Muscle of back (tissue), 11 donors: ENCODE results near the gene TSFM. TPM values are rescaled to one million over a fixed set of nuclear protein-coding genes. Genes with fewer than 3 reads are reported as not detected.
A peak's percentile ranks its signal among the peaks of the same experiment; 100 is the strongest.
"Not testable (repeated sequence)": the region's sequence is repeated elsewhere in the genome, so short reads cannot be mapped to it uniquely, and the experiment has no call there.

Experiments used
- DNase-seq, 3 donors: peaks; one replicate each; pipeline versions ENCODE4 v3.0.0 to v3.0.0-alpha.2; 2013
- polyA plus RNA-seq, 10 donors: library from polyadenylated mRNA; unstranded; fragments of 120-200 nt; gene quantifications; one replicate each; pipeline ENCODE4 v1.2.1, GENCODE V29; 2013; ENCODE audit not compliant: insufficient read length in 10 of 10

Gene TSFM
- polyA plus RNA-seq, 10 donors, result 22.6 to 34.7 (median 30.6) TPM

DNA sequence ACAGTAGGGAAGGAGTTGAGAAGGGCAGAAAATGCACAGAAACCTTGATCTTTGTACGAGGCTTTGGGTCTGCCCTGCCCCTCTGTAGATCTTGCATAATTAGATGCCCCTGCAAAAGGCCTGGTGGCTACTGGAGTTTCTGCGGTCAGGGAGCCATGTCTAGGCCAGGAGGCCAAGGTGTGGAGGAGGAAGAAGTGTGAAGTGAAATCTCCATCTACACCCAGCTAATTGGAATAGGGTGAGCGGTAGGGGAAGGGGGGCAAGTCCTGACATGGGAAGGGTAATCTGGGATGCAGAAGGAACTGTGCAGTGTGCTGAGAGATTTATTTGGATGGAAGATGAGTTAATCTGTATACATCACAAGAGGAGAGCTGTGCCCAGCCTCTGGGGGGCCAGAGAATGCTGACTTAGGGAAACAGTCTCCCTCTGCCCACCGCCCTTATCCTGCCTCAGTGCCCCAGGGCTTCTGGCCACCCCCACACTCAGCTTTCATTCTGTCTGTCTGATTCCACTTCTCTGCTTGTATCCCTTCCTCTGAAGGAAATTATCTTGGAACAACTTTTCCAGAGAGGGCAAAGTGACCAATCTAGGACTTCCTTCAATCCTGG is 21.1 kb upstream of the TSFM start:
- DNase-seq, result no peak

DNA sequence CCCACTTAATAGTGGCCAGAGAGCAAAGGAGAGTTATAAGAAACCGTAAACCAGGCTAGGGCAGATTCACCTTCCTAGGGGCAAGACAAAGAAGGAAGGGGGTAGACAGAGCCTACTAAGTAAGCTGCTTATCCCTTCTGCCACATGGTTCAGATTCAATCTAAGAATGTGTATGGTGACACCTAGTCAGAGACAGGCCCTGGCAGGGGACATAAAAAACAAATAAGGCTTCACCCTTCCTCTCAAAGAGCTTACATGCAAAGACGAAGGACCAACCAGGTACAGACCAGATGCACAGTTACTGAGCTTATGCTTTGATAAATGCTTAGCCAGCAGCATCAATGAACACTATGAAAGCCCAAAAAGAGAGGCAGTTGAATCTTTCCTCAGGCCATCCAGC is 20.1 kb upstream of the TSFM start:
- DNase-seq, result no peak

GRCh38 chr12:57763881-57764661 is 18.5 kb upstream of the TSFM start:
- no peak for DNase-seq

- DNase-seq, result no peak
Measured at GRCh38 chr12:57764662-57765002, 18.0 kb upstream of the TSFM start.

DNA sequence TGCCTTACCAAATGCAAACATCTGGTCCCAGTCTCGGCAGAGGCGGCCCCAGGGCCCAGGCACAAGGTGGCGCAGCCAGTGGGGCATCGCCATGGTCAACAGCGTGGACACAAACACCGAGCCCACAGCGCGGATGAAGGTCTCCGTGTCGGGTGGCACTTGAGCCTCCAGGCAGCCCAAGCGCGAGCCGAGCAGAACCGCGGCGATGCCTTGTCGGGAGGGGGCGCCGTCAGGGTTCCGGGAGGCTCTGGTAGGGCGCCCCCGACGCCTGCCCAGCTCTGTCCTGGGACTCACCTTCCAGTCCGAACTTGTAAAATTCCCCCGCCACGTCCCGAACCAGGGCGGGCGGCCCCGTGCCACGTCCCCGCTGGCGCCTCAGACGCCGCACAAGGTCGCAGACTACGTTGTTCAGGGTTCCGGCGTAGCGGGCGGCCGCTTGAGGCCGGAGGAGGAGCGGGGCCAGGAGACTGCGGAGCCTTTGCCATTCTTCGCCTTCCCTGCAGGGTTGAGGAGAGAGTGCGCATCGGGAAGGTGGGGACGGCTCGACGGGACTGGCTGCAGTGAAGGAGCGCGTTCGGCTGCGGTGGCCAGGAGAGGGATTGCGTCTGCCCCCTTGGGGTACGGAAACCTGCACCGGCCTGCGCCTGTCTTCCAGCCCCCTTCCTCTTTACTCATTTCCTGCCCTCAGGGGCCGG is 17.4 kb upstream of the TSFM start:
- peak in 1 of 3 donors; percentile 40 for DNase-seq

DNA sequence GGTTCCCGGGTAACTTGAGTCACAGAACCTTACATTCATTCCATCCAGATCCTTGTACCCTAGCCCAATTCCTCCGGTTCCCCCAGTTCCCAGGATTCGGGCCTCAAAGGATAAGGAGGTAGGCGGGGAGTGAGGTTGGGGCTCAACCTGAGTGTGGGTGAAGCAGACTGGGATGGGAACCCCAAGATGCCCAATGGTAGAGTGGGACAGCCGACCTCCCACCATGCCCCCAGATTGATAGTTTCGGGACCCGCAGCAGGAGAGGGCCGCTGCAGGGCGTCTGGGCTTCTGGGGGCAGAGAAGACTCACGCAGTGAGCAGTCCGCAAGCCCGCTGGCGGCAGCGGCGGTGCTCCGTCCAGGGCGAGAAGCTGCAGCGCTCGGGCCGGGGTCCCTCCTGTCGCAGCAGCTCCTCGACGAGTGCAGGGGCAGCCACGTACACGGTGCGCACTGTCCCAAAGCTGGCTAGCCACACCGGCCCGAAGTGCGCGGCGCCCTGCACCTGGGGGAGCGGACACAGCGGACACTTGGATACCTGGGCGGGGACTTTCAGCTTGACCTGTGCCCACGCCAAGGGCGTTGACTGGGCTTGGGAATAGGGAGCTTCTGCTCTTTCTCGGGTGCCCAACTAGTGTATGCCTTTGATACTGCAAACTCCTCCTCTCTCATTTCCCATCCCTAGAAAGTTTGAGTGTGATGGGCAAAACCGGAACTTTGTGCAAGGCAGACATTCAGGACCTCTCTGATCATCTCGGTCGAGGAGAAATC is 16.7 kb upstream of the TSFM start:
- peak in 1 of 3 donors; percentile 26 for DNase-seq

- peak in 1 of 3 donors; percentile 32 for DNase-seq
Measured at GRCh38 chr12:57766464-57767304, 15.9 kb upstream of the TSFM start, which contains the start of gene CYP27B1. Gene CYP27B1 (minus strand): TSS chr12:57767078. CDS start chr12:57767041, 37 bp downstream.

DNA sequence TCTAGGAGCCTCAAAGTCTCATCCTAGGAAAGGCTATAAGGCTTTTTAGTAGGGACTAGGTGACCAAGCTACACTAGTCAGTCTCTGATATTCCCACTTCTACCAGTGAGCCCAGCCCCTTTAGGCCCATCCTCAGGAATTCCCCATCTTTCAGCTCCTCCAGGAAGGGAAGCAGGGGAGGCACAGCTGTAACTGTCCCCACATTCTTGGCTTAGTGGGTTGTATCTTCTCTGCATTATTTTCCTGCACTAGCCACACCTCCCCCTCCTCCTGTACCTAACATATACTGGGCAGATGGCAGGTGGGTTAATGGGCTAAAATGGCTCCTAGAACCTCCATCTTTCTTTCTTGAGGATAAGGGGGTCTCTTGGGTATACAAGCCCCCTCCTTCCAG is 15.3 kb upstream of the TSFM start:
- no peak for DNase-seq

GRCh38 chr12:57767876-57768275 is 14.7 kb upstream of the TSFM start:
- DNase-seq, result no peak

DNA sequence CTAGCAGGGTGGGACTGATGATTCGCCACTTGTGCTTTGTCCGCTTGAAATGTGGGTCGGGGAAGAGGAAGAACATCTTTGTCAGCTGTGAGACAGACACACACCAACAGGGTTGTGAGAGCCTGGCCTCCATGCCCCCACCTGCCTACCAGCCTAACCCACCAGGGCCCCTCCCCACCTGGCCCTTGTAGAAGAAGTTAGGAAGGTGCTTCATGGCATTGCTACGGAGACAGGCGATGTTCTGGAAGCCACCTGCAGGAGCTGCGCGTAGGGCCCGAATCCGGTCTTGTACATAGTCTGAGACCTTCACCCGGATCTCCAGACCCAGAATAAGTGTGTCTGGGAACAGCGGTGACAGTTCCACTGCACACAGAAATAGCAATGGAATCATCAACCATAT is 13.0 kb upstream of the TSFM start:
- DNase-seq, result no peak

- no peak for DNase-seq
Measured at GRCh38 chr12:57770734-57771133, 11.9 kb upstream of the TSFM start.

- peak in 2 of 3 donors; percentile 91 to 97 for DNase-seq
Measured at GRCh38 chr12:57771236-57771872, 11.2 kb upstream of the TSFM start.

DNA sequence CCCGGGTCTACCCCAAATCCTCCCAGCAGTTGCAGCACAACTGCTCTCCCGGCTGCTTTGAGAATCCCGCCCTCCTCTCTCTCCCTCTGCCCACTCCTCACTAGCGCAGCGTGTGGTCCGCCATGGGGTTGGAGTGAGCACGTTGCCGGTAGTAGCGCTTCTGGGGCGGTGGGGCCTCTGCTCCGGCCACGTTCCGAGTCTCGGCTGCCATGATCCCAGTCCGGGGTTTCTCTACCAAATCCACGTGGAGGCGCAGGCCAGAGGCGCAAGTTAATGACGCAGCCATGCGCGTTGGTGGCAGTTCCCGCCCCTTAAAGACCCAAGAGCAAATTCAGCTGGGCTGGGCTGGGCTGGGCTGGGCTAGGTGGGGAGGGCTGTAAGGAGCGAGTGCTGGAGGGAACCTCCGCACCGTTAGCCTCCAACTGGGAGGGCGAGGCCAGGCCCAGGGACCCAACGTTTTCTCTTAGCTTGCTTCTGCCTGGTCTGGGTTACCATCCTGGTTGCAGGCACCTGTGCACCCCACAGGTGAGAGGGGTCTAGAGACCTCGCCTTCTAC is 10.6 kb upstream of the TSFM start, which contains the start of gene METTL1:
TSS of gene METTL1 (minus strand) at position 233 of the 556 bp plus-strand sequence. CDS start at position 211, 22 bp downstream.
- peak; percentile 97 to 100 (median 97) for DNase-seq

DNA sequence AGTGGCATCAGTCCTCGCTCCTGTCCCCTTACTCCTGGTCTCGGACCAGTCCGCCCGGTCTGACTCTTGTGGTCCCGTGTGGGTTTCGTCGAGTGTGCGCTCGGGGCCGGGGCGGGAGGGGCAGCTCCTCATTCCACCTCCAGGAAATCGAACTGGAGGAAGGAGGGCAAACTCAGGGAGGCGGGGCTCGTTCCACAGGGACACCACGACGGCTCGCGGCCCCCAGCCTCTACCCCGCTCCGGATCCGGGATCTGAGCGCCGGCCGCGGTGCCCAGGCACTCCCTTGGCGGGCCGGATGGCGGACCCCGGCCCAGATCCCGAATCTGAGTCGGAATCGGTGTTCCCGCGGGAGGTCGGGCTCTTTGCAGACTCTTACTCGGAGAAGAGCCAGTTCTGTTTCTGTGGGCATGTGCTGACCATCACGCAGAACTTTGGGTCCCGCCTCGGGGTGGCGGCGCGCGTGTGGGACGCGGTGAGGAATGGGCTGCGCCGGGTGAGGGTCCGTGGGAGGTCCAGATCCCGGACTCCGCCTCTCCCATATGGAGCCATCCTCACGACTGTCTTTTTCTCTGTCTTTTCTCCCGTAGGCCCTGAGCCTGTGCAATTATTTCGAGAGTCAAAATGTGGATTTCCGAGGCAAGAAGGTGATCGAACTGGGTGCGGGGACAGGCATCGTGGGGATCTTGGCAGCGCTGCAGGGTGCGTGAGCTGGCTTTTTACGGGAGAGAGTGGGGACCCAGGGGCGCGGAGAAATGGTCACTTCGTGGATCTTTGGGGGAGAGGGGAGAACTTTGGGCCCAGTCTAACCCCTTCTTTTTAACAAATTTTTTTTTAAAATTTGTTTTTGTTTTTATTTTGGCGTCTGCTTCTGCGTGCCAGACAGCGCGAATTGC is 9.9 kb upstream of the TSFM start, which contains the start of gene EEF1AKMT3:
TSS of gene EEF1AKMT3 (plus strand) at position 186 of the 894 bp plus-strand sequence. CDS start at position 297, 111 bp downstream.
- peak; percentile 52 to 76 (median 69) for DNase-seq

- not testable (repeated sequence) for DNase-seq
Measured at GRCh38 chr12:57774634-57775033, 8.0 kb upstream of the TSFM start.

DNA sequence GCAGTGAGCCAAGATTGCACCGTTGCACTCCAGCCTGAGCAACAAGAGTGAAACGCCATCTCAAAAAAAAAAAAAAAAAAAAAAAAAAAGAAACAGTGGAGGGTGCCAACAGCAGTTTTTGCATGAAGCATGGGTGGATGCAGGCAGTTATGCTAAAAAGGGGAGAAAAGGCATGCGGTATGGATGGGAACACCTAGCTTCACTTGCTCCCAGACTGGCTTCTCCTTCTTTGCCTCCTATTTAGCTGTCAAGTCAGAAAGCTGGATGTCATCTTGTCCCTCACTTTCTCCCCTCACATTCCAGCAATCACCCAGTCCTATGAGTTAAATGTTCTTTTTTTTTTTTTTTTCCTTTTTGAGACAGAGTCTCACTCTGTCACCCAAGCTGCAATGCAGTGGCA is 7.5 kb upstream of the TSFM start:
- no peak for DNase-seq

GRCh38 chr12:57775563-57776246 is 6.9 kb upstream of the TSFM start:
- DNase-seq, result no peak

GRCh38 chr12:57776247-57776587 is 6.4 kb upstream of the TSFM start:
- DNase-seq, result no peak
